ENCODE results near the gene PPTC7. TPM values are rescaled to one million over a fixed set of nuclear protein-coding genes. Genes with fewer than 3 reads are reported as not detected.

Gene PPTC7
- total and polyA plus RNA-seq, 2 of the 13 experiments (the other 11 are each of a cell fraction or from before 2014, with no cell fraction given), result 4.8 to 12.3 TPM

- TF ChIP-seq TRAFD1 (CRISPR knock-in tag; IDR thresholded peaks at IDR 0.05; ENCODE audit: borderline replicate concordance) (0 out of 2 replicates have a peak, but pooled peaks have one; percentile 54), TCF12 (IDR thresholded peaks at IDR 0.05) (no peak), TCF12 (CRISPR knock-in tag; IDR thresholded peaks at IDR 0.05) (peak; percentile 85), ATM (IDR thresholded peaks at IDR 0.05; ENCODE audit: borderline replicate concordance) (no peak), ZNF672 (CRISPR knock-in tag; IDR thresholded peaks at IDR 0.05) (no peak), TBX3 (IDR thresholded peaks at IDR 0.05; ENCODE audit: borderline replicate concordance) (no peak), ZFP36L1 (CRISPR knock-in tag; IDR thresholded peaks at IDR 0.05) (peak; percentile 99), CEBPB (IDR thresholded peaks at IDR 0.05; ENCODE audit: borderline replicate concordance, low read depth, low read length) (peak; percentile 38; the same call in 1 of the 2 replicates), ZEB1 (IDR thresholded peaks at IDR 0.05; ENCODE audit: insufficient replicate concordance, low read depth) (peak; percentile 52), ARNTL (CRISPR knock-in tag; IDR thresholded peaks at IDR 0.05) (peak; percentile 82), RXRB (CRISPR knock-in tag; IDR thresholded peaks at IDR 0.05; ENCODE audit: borderline replicate concordance) (peak; percentile 81), BATF2 (CRISPR knock-in tag; IDR thresholded peaks at IDR 0.05) (peak; percentile 94; the same call in 1 of the 2 replicates), ZNF800 (CRISPR knock-in tag; IDR thresholded peaks at IDR 0.05) (peak; percentile 77), HDAC1 (CRISPR knock-in tag; IDR thresholded peaks at IDR 0.05) (peak; percentile 62), ZNF350 (CRISPR knock-in tag; IDR thresholded peaks at IDR 0.05; ENCODE audit: borderline replicate concordance, low read depth) (peak; percentile 93), KDM6A (CRISPR knock-in tag; IDR thresholded peaks at IDR 0.05; ENCODE audit: low read depth) (no peak), PHF8 (CRISPR knock-in tag; IDR thresholded peaks at IDR 0.05) (peak; percentile 96), ZNF362 (CRISPR knock-in tag; IDR thresholded peaks at IDR 0.05; ENCODE audit: borderline replicate concordance) (0 out of 2 replicates have a peak, but pooled peaks have one; percentile 48), ZNF770 (CRISPR knock-in tag; IDR thresholded peaks at IDR 0.05) (peak; percentile 63; the same call in 1 of the 2 replicates)
Measured at GRCh38 chr12:110501752-110502738, 81.1 kb downstream of the PPTC7 start, which contains the start of the genes RAD9B and VPS29 (continued).
